Lower lobe of right lung (tissue), 2 donors: ENCODE measurements around the gene CYSTM1. TPM values are rescaled to one million over a fixed set of nuclear protein-coding genes. Genes with fewer than 3 reads are reported as not detected.

Experiments
- ATAC-seq, 2 donors: fragments of 200-7000 bp; cut with Tn5 transposase; one replicate each; pipeline ENCODE4 v1.9.1; 2020 to 2022; ENCODE audit warnings: mild to moderate bottlenecking in 2 of 2, moderate library complexity in 2 of 2
- DNase-seq: peaks from one replicate; pipeline ENCODE4 v3.0.0-alpha.2; 2020
- H3K27ac ChIP-seq: fragments of 200-600 bp; one replicate; pipeline ENCODE4 v1.8.0; 2022
- H3K27me3 ChIP-seq: fragments of 200-600 bp; one replicate; pipeline ENCODE4 v1.8.0; 2022; ENCODE audit warnings: low read depth
- H3K36me3 ChIP-seq: fragments of 200-600 bp; one replicate; pipeline ENCODE4 v1.8.0; 2022; ENCODE audit warnings: mild to moderate bottlenecking
- H3K4me1 ChIP-seq: fragments of 200-600 bp; one replicate; pipeline ENCODE4 v1.8.0; 2022
- H3K4me3 ChIP-seq: fragments of 200-600 bp; one replicate; pipeline ENCODE4 v1.8.0; 2022; ENCODE audit warnings: mild to moderate bottlenecking
- H3K9me3 ChIP-seq: fragments of 200-600 bp; one replicate; pipeline ENCODE4 v1.8.0; 2022
- CTCF ChIP-seq: fragments of 200-600 bp; IDR thresholded peaks from one replicate; pipeline ENCODE4 v1.8.0; 2022; ENCODE audit warnings: antibody characterized with exemption, mild to moderate bottlenecking
- intact Hi-C: fragments of 100-400 bp; cut with DNase I; formaldehyde crosslinking; loops from one replicate; pipeline ENCODE4 v1.11.0; 2022
- total RNA-seq: library from RNA; stranded (reverse); fragmentation: NEBNext Ultra II Directional; extraction: Animal tissue kit (Norgen Biotek cat#: 25700); gene quantifications from one replicate; pipeline ENCODE4 v1.2.1, GENCODE V29; 2021
- donor health status: DM: no; HTN: yes; CAD: no; lungs with severe emphysema.

Gene CYSTM1
- total RNA-seq, 1 donor from 2014 or later = 80.4 TPM

- no peak overlapping the region for H3K27ac ChIP-seq
Observed at GRCh38 chr5:140215276-140215675, 40.3 kb downstream of the CYSTM1 start.

GRCh38 chr5:140216478-140217074 lies 41.6 kb downstream of the CYSTM1 start:
- no peak for TF ChIP-seq CTCF
- Histone ChIP-seq H3K27ac (no peak overlapping the region), H3K36me3 (no peaks in the 10 kb centered on the region), H3K4me1 (peaks cover 57% of the 10 kb centered on the region), H3K27me3 (no peaks in the 10 kb centered on the region), H3K4me3 (no peak overlapping the region), H3K9me3 (no peaks in the 10 kb centered on the region)
- intact Hi-C loops = no loop called here
- ATAC-seq (peak in 1 of 2 donors; percentile 14), DNase-seq (no peak)

More at GRCh38 chr5:140215276-140215675, 40.3 kb downstream of the CYSTM1 start:
- intact Hi-C loops = no loop called here
- peaks cover 45% of the 10 kb centered on the region for H3K4me1 ChIP-seq
- H3K36me3 ChIP-seq = peaks cover 7% of the 10 kb centered on the region
- ATAC-seq = no peak
- DNase-seq = no peak
- H3K4me3 ChIP-seq = no peak overlapping the region
- no peaks in the 10 kb centered on the region for H3K9me3 ChIP-seq
- H3K27me3 ChIP-seq = no peaks in the 10 kb centered on the region
- TF ChIP-seq CTCF = no peak

GRCh38 chr5:140217299-140218026 lies 42.5 kb downstream of the CYSTM1 start:
- Histone ChIP-seq H3K4me1 (peaks cover 65% of the 10 kb centered on the region), H3K9me3 (no peaks in the 10 kb centered on the region), H3K27me3 (no peaks in the 10 kb centered on the region), H3K4me3 (no peak overlapping the region), H3K27ac (no peak overlapping the region), H3K36me3 (no peaks in the 10 kb centered on the region)
- intact Hi-C loops = no loop called here
- DNase-seq = no peak
- peak in 1 of 2 donors; percentile 15 for ATAC-seq
- TF ChIP-seq CTCF = no peak

GRCh38 chr5:140219068-140219991 lies 44.3 kb downstream of the CYSTM1 start:
- intact Hi-C loops = no loop called here
- Histone ChIP-seq H3K27ac (peak overlapping the region; percentile 48), H3K27me3 (no peaks in the 10 kb centered on the region), H3K36me3 (no peaks in the 10 kb centered on the region), H3K4me1 (peaks cover 72% of the 10 kb centered on the region), H3K9me3 (no peaks in the 10 kb centered on the region), H3K4me3 (no peak overlapping the region)
- no peak for TF ChIP-seq CTCF
- DNase-seq (no peak), ATAC-seq (peak; percentile 13 to 69)

GRCh38 chr5:140220032-140220697 lies 45.2 kb downstream of the CYSTM1 start:
- intact Hi-C loops = no loop called here
- no peaks in the 10 kb centered on the region for H3K27me3 ChIP-seq
- no peaks in the 10 kb centered on the region for H3K36me3 ChIP-seq
- no peak for TF ChIP-seq CTCF
- no peaks in the 10 kb centered on the region for H3K9me3 ChIP-seq
- DNase-seq (no peak), ATAC-seq (no peak)
- H3K27ac ChIP-seq = peak overlapping the region; percentile 48
- H3K4me1 ChIP-seq = peaks cover 65% of the 10 kb centered on the region
- H3K4me3 ChIP-seq = no peak overlapping the region
